HL-60 (cell line): Measurements from ENCODE around the gene COL20A1.

ENCODE experiments used
- DNase-seq, 2 experiments: peaks; one replicate each; pipeline ENCODE4 v3.0.0-alpha.2; 2010 to 2020; ENCODE audit warnings: low read depth in 1 of 2, low spot score in 1 of 2
- H3K27ac ChIP-seq: fragments of 250-450 bp; sonication (Bioruptor Pico); replicated peaks from 2 replicates; pipeline ENCODE4 v1.5.1; 2020; ENCODE audit warnings: mild to moderate bottlenecking, moderate library complexity
- H3K27me3 ChIP-seq: fragments of 250-450 bp; sonication (Bioruptor Pico); 2 replicates; pipeline ENCODE4 v1.5.1; 2021; ENCODE audit warnings: mild to moderate bottlenecking, moderate library complexity; ENCODE audit not compliant: insufficient read depth, poor library complexity, severe bottlenecking
- H3K4me3 ChIP-seq: replicated peaks from 2 replicates; pipeline ENCODE4 v1.5.1; 2011; ENCODE audit warnings: mild to moderate bottlenecking, control low read depth, low read length; ENCODE audit not compliant: insufficient read depth
- CTCF ChIP-seq: IDR thresholded peaks from one replicate; pipeline ENCODE4 v1.5.1; 2011; ENCODE audit warnings: low read length, control low read depth, inconsistent platforms; ENCODE audit not compliant: insufficient read depth
- GABPA ChIP-seq: IDR thresholded peaks from 2 replicates; pipeline ENCODE4 v1.6.1; 2012; ENCODE audit warnings: low read depth
- POLR2AphosphoS5 ChIP-seq: IDR thresholded peaks from 2 replicates; pipeline ENCODE4 v1.6.1; 2012; ENCODE audit warnings: low read depth
- REST ChIP-seq: IDR thresholded peaks from 2 replicates; pipeline ENCODE4 v1.6.1; 2012; ENCODE audit warnings: low read depth; ENCODE audit not compliant: insufficient replicate concordance
- SPI1 ChIP-seq: IDR thresholded peaks from 2 replicates; pipeline ENCODE4 v1.6.1; 2012; ENCODE audit warnings: low read depth, mild to moderate bottlenecking, borderline replicate concordance

The COL20A1 gene

GRCh38 chr20:63296531-63297299 is 3.7 kb downstream of the COL20A1 start:
- peaks cover 22% of the 10 kb centered on the region for H3K27me3 ChIP-seq
- no peak for DNase-seq
- H3K4me3 ChIP-seq, result no peak overlapping the region
- no peak overlapping the region for H3K27ac ChIP-seq
- TF ChIP-seq POLR2AphosphoS5, result no peak

- peaks cover 22% of the 10 kb centered on the region for H3K27me3 ChIP-seq
- no peak overlapping the region for H3K27ac ChIP-seq
- no peak for DNase-seq
Measured at GRCh38 chr20:63297371-63297781, 4.4 kb downstream of the COL20A1 start.

GRCh38 chr20:63297796-63298572 is 5.0 kb downstream of the COL20A1 start:
- TF ChIP-seq GABPA (no peak), REST (no peak), SPI1 (no peak), CTCF (no peak), POLR2AphosphoS5 (no peak)
- Histone ChIP-seq H3K27me3 (peaks cover 22% of the 10 kb centered on the region), H3K27ac (no peak overlapping the region), H3K4me3 (no peak overlapping the region)
- no peak for DNase-seq

More at GRCh38 chr20:63297371-63297781, 4.4 kb downstream of the COL20A1 start:
- H3K4me3 ChIP-seq, result no peak overlapping the region
- TF ChIP-seq SPI1, result no peak
- TF ChIP-seq REST, result no peak
- no peak for TF ChIP-seq GABPA
- no peak for TF ChIP-seq POLR2AphosphoS5
- no peak for TF ChIP-seq CTCF

- Histone ChIP-seq H3K4me3 (no peak overlapping the region), H3K27me3 (peaks cover 22% of the 10 kb centered on the region), H3K27ac (no peak overlapping the region)
- TF ChIP-seq SPI1 (no peak), CTCF (no peak), POLR2AphosphoS5 (no peak), REST (no peak), GABPA (no peak)
- no peak for DNase-seq
Measured at GRCh38 chr20:63298731-63299312, 5.8 kb downstream of the COL20A1 start.
